ENCODE data around the gene PSMB3. TPM values are rescaled to one million over a fixed set of nuclear protein-coding genes. Genes with fewer than 3 reads are reported as not detected.

Gene PSMB3
- polyA plus RNA-seq, 1 of the 3 experiments (the other 2 are of a cell fraction) = 533 TPM

- peaks cover 20% of the 10 kb centered on the region; the same call in 1 of the 2 replicates for H3K79me2 ChIP-seq (ENCODE audit: insufficient read depth)
- H3F3A ChIP-seq (replicated peaks; ENCODE audit: insufficient read depth) = peaks cover 33% of the 10 kb centered on the region
- H3K9me3 ChIP-seq = no peaks in the 10 kb centered on the region
- DNase-seq = no peak
- peaks cover 12 to 61% of the 10 kb centered on the region in 2 experiments; a peak in 1 of 4 replicates for H3K4me1 ChIP-seq (ENCODE audit: control insufficient read depth in 1 of 2, insufficient read depth in 2 of 2, low read depth in 1 of 2, low read length in 1 of 2)
- no peaks in the 10 kb centered on the region for H3K9me2 ChIP-seq
- H3K4me2 ChIP-seq = no peak overlapping the region
- H3K27ac ChIP-seq (ENCODE audit: low read depth in 2 of 2, low read length in 1 of 2) = no peak overlapping the region
- H3K9ac ChIP-seq = no peak overlapping the region
- WGBS (ENCODE audit: low lambda C conversion rate) = 96% methylated on average over 5 of the region's 5 CpGs
- TF ChIP-seq TAF1 (IDR thresholded peaks at IDR 0.05; ENCODE audit: borderline replicate concordance, low read depth, low read length) (no peak), TCF12 (IDR thresholded peaks at IDR 0.05) (no peak), MXI1 (IDR thresholded peaks at IDR 0.05; ENCODE audit: low read depth, low read length) (no peak), REST (IDR thresholded peaks at IDR 0.05; ENCODE audit: low read depth, low read length) (no peak)
- no peaks in the 10 kb centered on the region for H3K27me3 ChIP-seq (ENCODE audit: insufficient read depth)
- H2AFZ ChIP-seq (ENCODE audit: low read depth) = no peak overlapping the region
- H3K36me3 ChIP-seq (replicated peaks in 1 of 2; ENCODE audit: control insufficient read depth in 1 of 2, insufficient read depth in 2 of 2, low read length in 1 of 2) = peaks cover 4 to 6% of the 10 kb centered on the region in 2 experiments
- CTCF ChIA-PET = interaction anchor here (0.9 to 3.4 kb wide), 4 partner anchors 11 to 74 kb away, joined by 3 to 18 read pairs (median 3); no protein-coding TSS in a partner anchor
- H3K4me3 ChIP-seq (ENCODE audit: low read depth in 2 of 2, low read length in 1 of 2) = no peak overlapping the region
- H4K20me1 ChIP-seq (ENCODE audit: insufficient read depth) = peaks cover 5% of the 10 kb centered on the region; the same call in 1 of the 2 replicates
- POLR2A ChIA-PET = interaction anchor here (1.6 kb wide), 1 partner anchor 22 kb away, joined by 5 read pairs; the partner anchor contains the start of gene MLLT6
These were observed 24.8 kb upstream of the PSMB3 start for GRCh38 chr17:38727736-38728135.

GRCh38 chr17:38728290-38728831 lies 24.2 kb upstream of the PSMB3 start:
- H3K27ac ChIP-seq (ENCODE audit: low read depth in 2 of 2, low read length in 1 of 2) = peak overlapping the region in 1 of 2 experiments; percentile 23; a peak in 1 of 4 replicates
- H3K4me1 ChIP-seq (ENCODE audit: control insufficient read depth in 1 of 2, insufficient read depth in 2 of 2, low read depth in 1 of 2, low read length in 1 of 2) = peaks cover 12 to 64% of the 10 kb centered on the region in 2 experiments; a peak in 1 of 4 replicates
- peaks cover 8% of the 10 kb centered on the region in 2 experiments for H3K36me3 ChIP-seq (replicated peaks in 1 of 2; ENCODE audit: control insufficient read depth in 1 of 2, insufficient read depth in 2 of 2, low read length in 1 of 2)
- no peak for DNase-seq
- peaks cover 27% of the 10 kb centered on the region for H3F3A ChIP-seq (replicated peaks; ENCODE audit: insufficient read depth)
- H3K79me2 ChIP-seq (ENCODE audit: insufficient read depth) = peaks cover 25% of the 10 kb centered on the region; the same call in 1 of the 2 replicates
- H2AFZ ChIP-seq (ENCODE audit: low read depth) = no peak overlapping the region
- no peak overlapping the region for H3K4me3 ChIP-seq (ENCODE audit: low read depth in 2 of 2, low read length in 1 of 2)
- POLR2A ChIA-PET = interaction anchor here (1.0 to 1.6 kb wide), 2 partner anchors 22 to 32 kb away, joined by 3 to 5 read pairs; partner anchors contain the start of gene MLLT6
- 97% methylated on average over 5 of the region's 8 CpGs for WGBS (ENCODE audit: low lambda C conversion rate)
- CTCF ChIA-PET = interaction anchor here (0.8 to 3.4 kb wide), 9 partner anchors 10 to 425 kb away, joined by 3 to 18 read pairs (median 4); no protein-coding TSS in a partner anchor
- no peaks in the 10 kb centered on the region for H3K9me2 ChIP-seq
- no peaks in the 10 kb centered on the region for H3K9me3 ChIP-seq
- peaks cover 5% of the 10 kb centered on the region; the same call in 1 of the 2 replicates for H4K20me1 ChIP-seq (ENCODE audit: insufficient read depth)
- no peaks in the 10 kb centered on the region for H3K27me3 ChIP-seq (ENCODE audit: insufficient read depth)
- H3K4me2 ChIP-seq = no peak overlapping the region
- TF ChIP-seq TCF12 (IDR thresholded peaks at IDR 0.05) (no peak), REST (IDR thresholded peaks at IDR 0.05; ENCODE audit: low read depth, low read length) (no peak), EP300 (IDR thresholded peaks at IDR 0.05; ENCODE audit: borderline replicate concordance in 1 of 2, low read depth in 1 of 2, low read length in 1 of 2) (no peak), CHD2 (IDR thresholded peaks at IDR 0.05; ENCODE audit: low read length, partially characterized antibody) (no peak), NFIC (IDR thresholded peaks at IDR 0.05; ENCODE audit: borderline replicate concordance) (no peak), NRF1 (IDR thresholded peaks at IDR 0.05; ENCODE audit: low read depth, low read length) (no peak)
- no peak overlapping the region for H3K9ac ChIP-seq

Measured in SK-N-SH (cell line).